Loucy (cell line): Measurements from ENCODE around the gene RXRA.

ENCODE experiments used
- H2AFZ ChIP-seq: fragments of 200-600 bp; sonication (generic); 2 replicates; pipeline ENCODE4 v1.6.0; 2016; ENCODE audit warnings: antibody characterized with exemption, mild to moderate bottlenecking, low read length, moderate library complexity
- H3F3A ChIP-seq: fragments of 200-600 bp; 2 replicates; pipeline ENCODE4 v1.6.0; 2016; ENCODE audit warnings: antibody characterized with exemption, low read depth, mild to moderate bottlenecking
- H3K27me3 ChIP-seq: fragments of 200-600 bp; sonication (generic); 2 replicates; pipeline ENCODE4 v1.6.1; 2014; ENCODE audit warnings: low read length, mild to moderate bottlenecking; ENCODE audit not compliant: insufficient read depth, poor library complexity, severe bottlenecking
- H3K36me3 ChIP-seq: fragments of 200-600 bp; sonication (generic); 2 replicates; pipeline ENCODE4 v1.6.1; 2016; ENCODE audit warnings: low read length; ENCODE audit not compliant: insufficient read depth
- H3K4me1 ChIP-seq: fragments of 200-600 bp; sonication (generic); 2 replicates; pipeline ENCODE4 v1.5.1; 2014; ENCODE audit warnings: low read length, mild to moderate bottlenecking; ENCODE audit not compliant: insufficient read depth, poor library complexity, severe bottlenecking
- H3K4me2 ChIP-seq: fragments of 200-600 bp; sonication (generic); 2 replicates; pipeline ENCODE4 v1.6.0; 2014; ENCODE audit warnings: antibody characterized with exemption, low read length, low read depth, mild to moderate bottlenecking; ENCODE audit not compliant: poor library complexity, severe bottlenecking
- H3K4me3 ChIP-seq: fragments of 200-600 bp; sonication (generic); 2 replicates; pipeline ENCODE4 v1.5.1; 2014; ENCODE audit warnings: low read length, mild to moderate bottlenecking, mixed read lengths; ENCODE audit not compliant: poor library complexity, severe bottlenecking
- H3K79me2 ChIP-seq: fragments of 200-600 bp; sonication (generic); 2 replicates; pipeline ENCODE4 v1.6.1; 2014; ENCODE audit warnings: low read length; ENCODE audit not compliant: insufficient read depth
- H3K9ac ChIP-seq: fragments of 200-600 bp; sonication (generic); 2 replicates; pipeline ENCODE4 v1.6.0; 2014; ENCODE audit warnings: mild to moderate bottlenecking, low read depth, low read length, moderate library complexity; ENCODE audit not compliant: poor library complexity, severe bottlenecking
- H3K9me2 ChIP-seq: fragments of 200-600 bp; sonication (generic); replicated peaks from 2 replicates; pipeline ENCODE4 v1.6.1; 2016; ENCODE audit warnings: low read depth, low read length, mixed read lengths
- H3K9me3 ChIP-seq: fragments of 200-600 bp; sonication (generic); 2 replicates; pipeline ENCODE4 v1.6.1; 2014; ENCODE audit warnings: mild to moderate bottlenecking, antibody characterized with exemption, low read length, low read depth; ENCODE audit not compliant: insufficient read depth
- H4K20me1 ChIP-seq: fragments of 200-600 bp; sonication (generic); 2 replicates; pipeline ENCODE4 v1.6.0; 2014; ENCODE audit warnings: antibody characterized with exemption, low read length, mild to moderate bottlenecking; ENCODE audit not compliant: insufficient read depth, poor library complexity, severe bottlenecking
- CTCF ChIP-seq: fragments of 200-600 bp; sonication (generic); conservative IDR thresholded peaks from 2 replicates; pipeline ENCODE4 v1.5.1; 2014; ENCODE audit warnings: mild to moderate bottlenecking, antibody characterized with exemption, low read length
- EZH2phosphoT487 ChIP-seq: fragments of 200-600 bp; IDR thresholded peaks from 2 replicates; pipeline ENCODE4 v1.6.1; 2018; ENCODE audit warnings: antibody characterized with exemption, mild to moderate bottlenecking, moderate library complexity, borderline replicate concordance

Gene RXRA

GRCh38 chr9:134436911-134437310, 110.7 kb downstream of the RXRA start:
- no peaks in the 10 kb centered on the region for H3K79me2 ChIP-seq
- no peak overlapping the region for H2AFZ ChIP-seq
- no peak overlapping the region for H3K4me2 ChIP-seq
- no peaks in the 10 kb centered on the region for H3K4me1 ChIP-seq
- no peak overlapping the region for H3K4me3 ChIP-seq
- no peaks in the 10 kb centered on the region for H4K20me1 ChIP-seq
- no peaks in the 10 kb centered on the region for H3K9me2 ChIP-seq
- peaks cover 47% of the 10 kb centered on the region; the same call in 1 of the 2 replicates for H3K36me3 ChIP-seq
- no peaks in the 10 kb centered on the region for H3F3A ChIP-seq
- no peak overlapping the region for H3K9ac ChIP-seq
- H3K9me3 ChIP-seq = no peaks in the 10 kb centered on the region
- no peaks in the 10 kb centered on the region for H3K27me3 ChIP-seq
- TF ChIP-seq CTCF (no peak), EZH2phosphoT487 (no peak)

GRCh38 chr9:134437403-134438194, 111.3 kb downstream of the RXRA start:
- H3K4me1 ChIP-seq = peaks cover 4% of the 10 kb centered on the region
- no peak overlapping the region for H3K9ac ChIP-seq
- H2AFZ ChIP-seq = no peak overlapping the region
- no peak overlapping the region for H3K4me3 ChIP-seq
- no peaks in the 10 kb centered on the region for H3K9me2 ChIP-seq
- no peaks in the 10 kb centered on the region for H4K20me1 ChIP-seq
- no peaks in the 10 kb centered on the region for H3F3A ChIP-seq
- H3K4me2 ChIP-seq = no peak overlapping the region
- H3K27me3 ChIP-seq = no peaks in the 10 kb centered on the region
- H3K79me2 ChIP-seq = no peaks in the 10 kb centered on the region
- peaks cover 42% of the 10 kb centered on the region; the same call in 1 of the 2 replicates for H3K36me3 ChIP-seq
- H3K9me3 ChIP-seq = no peaks in the 10 kb centered on the region
- no peak for TF ChIP-seq EZH2phosphoT487
- no peak for TF ChIP-seq CTCF

- TF ChIP-seq CTCF = no peak
- TF ChIP-seq EZH2phosphoT487 = no peak
- Histone ChIP-seq H3K9ac (no peak overlapping the region), H3K27me3 (no peaks in the 10 kb centered on the region), H3K4me1 (peaks cover 11% of the 10 kb centered on the region), H3K4me2 (no peak overlapping the region), H4K20me1 (no peaks in the 10 kb centered on the region), H3K4me3 (no peak overlapping the region), H3F3A (no peaks in the 10 kb centered on the region), H3K9me2 (no peaks in the 10 kb centered on the region), H2AFZ (no peak overlapping the region), H3K36me3 (peaks cover 38% of the 10 kb centered on the region; the same call in 1 of the 2 replicates), H3K9me3 (no peaks in the 10 kb centered on the region), H3K79me2 (no peaks in the 10 kb centered on the region)
Observed at GRCh38 chr9:134438195-134438788, 112.0 kb downstream of the RXRA start.
